ENCODE data around the gene KCNMB3.
A peak's percentile ranks its signal among the peaks of the same experiment; 100 is the strongest.
"Not testable (repeated sequence)": the region's sequence is repeated elsewhere in the genome, so short reads cannot be mapped to it uniquely, and the experiment has no call there.

The KCNMB3 gene

DNA sequence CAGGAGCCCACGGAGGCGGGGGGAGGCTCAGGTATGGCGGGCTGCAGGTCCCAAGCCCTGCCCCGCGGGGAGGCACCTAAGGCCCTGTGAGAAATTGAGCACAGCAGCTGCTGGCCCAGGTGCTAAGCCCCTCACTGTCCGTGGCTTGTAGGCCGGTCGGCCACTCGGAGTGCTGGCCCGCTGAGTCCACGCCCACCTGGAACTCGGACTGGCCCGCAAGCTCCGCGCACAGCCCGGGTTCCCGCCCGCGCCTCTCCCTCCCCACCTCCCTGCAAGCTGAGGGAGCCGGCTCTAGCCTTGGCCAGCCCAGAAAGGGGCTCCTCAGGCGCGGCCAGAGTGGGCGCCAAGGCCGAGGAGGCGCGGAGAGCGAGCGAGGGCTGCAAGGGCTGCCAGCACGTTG, 12.2 kb upstream of the KCNMB3 start:
- DNase-seq: no peak

DNA sequence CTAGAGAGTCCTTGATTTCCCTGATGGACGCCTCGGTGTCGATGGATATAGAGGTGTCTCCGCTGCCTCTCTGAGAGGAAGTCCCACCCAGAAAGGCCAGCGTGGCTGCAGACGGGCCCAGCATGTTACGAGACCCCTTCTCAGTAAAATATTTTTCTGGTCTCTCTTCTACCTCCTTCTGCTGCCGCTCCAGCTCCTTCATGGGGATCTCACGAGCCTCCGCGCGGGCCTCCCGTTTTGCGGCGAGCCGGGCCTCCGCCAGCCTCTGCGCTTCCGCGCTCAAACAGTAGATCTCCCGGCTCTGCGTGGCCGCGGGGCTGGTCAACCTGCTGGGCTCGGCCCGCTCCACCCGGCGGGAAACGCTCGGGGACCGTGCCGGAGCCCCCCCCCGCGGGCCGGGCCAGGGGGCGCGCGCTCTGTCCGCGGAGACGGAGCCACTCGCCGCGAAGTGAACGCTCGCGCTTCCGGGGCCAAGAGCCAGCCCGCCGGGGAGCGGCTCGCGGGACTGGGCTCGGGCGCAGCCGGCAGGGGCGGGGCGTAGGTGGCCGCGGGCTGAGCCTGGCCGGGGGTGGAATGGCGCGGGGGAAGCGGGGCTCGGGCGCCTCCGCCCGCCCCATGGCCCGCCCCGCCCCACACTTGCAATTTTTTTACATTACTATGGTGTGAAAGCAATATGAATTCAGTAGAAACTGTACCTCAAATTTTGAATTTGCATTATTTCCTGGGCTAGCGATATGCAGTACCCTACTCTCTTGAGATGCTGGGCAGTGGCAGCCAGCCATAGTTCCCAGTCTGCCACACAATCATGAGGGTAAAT, 10.2 kb upstream of the KCNMB3 start:
- DNase-seq: peak; percentile 58

DNA sequence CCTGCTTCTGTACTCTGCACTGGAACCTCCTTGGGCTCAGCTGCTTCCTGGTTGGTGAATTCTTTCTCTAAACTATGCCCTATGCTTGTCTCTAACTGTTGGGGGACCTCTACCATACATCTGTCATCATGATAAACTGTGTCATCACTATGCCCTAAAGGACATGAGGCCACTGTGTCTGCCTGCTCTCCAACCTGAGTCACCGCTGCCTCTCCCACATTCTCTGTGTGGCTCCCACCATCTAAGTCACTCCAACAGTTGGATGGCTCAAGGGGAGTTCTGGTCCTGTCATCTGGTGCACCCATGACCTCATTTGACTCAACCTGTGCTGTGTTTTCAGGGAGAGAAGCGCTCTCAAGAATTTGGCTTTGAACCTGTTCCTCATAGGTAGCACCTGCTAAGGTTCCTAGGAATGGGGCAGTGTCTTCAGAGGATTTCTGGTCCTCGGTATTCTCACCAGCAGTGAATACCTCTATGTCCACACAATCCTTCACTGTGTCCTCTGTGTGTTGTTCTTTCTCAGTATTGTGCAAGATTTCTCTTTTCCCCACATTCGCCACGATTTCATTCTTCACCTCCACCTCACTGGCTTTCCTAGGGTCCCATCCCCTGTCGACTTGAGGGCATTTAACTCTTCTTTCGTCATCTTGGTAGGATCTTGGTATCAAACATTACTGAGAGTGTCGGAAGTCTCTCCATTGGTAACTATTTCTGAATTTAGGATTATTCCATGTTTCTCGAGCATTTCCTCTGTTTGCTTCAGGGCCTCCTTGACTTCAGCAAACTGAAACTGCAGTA, 9.2 kb upstream of the KCNMB3 start:
- DNase-seq: not testable (repeated sequence)

DNA sequence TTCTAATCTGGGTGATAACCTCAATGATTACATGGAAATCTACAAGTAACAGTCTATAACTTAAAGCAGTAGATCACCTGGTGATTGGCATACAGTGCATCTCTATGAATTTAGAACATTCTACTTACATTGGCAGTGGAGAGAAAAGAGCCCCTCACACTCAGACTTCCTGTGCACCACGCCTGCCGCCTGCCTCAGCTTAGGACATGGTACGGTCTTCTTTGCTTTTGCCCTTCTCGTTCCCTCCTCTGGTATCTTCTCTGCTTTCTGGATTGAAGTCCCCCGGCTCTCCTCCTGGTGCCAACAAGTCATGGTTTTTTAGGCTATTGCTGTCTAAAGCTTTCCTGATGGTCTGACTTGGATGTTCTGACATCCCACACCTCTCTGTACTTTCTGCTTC, 7.9 kb upstream of the KCNMB3 start:
- no peak for DNase-seq

DNA sequence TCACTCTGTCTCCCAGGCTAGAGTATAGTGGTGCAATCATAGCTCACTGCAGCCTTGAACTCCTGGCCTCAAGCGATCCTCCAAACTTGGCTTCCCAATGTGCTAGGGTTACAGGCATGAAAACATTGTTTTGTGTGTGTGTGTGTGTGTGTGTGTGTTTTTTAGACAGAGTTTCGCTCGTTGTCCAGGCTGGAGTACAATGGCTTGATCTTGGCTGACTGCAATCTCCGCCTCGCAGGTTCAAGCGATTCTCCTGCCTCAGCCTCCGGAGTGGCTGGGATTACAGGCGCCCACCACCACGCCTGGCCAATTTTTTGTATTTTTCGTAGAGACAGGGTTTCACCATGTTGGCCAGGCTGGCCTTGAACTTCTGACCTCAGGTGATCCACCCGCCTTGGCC, 6.8 kb upstream of the KCNMB3 start:
- not testable (repeated sequence) for DNase-seq

DNA sequence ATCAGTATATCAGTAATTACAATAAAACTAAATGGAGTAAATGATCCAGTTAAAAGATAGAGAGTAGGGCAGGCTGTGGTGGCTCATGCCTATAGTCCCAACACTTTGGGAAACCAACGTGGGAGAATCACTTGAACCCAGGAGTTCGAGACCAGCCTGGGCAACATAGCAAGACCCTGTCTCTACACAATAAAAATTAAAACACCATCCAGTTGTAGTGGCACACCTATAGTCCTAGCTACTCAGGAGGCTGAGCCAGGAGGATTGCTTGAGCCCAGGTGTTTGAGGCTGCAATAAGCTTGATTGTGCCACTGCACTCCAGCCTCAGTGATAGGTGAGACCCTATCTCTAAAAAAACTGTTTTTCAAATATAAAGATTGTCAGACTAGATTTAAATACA, 5.9 kb upstream of the KCNMB3 start:
- no peak for DNase-seq

DNA sequence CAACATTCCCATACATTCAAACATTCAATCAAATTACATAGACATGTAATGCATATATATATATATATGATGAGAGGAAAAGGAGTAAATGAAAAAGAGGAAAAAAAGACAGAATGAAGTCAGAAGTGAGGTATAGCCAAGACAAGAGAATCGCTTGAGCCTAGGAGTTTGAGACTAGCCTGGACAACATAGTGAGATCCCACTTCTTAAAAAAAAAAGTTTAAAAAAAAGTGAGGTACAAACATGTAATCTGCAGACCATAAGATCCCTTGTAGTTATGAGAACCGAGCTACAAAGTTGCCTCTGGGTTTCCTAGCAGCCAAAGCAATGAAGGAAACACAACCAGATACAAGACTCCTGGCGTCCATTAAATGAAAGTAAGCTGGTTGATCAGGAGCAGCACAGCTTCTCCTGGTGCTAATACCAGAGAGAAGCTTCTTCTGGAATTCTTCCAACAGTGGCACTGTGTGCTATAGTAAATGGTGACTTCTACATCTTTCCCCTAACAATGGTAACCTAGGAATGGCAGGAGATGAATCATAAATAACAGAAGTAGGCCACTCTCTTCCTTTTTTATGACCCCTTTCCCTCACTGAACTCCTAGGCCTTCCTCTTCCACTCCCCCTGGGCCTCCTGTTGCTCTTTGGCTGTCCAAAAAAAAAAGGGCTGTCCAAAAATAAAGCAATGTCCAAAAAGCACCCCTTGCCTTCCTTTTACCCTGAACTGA, 3.5 kb downstream of the KCNMB3 start:
- no peak for DNase-seq

DNA sequence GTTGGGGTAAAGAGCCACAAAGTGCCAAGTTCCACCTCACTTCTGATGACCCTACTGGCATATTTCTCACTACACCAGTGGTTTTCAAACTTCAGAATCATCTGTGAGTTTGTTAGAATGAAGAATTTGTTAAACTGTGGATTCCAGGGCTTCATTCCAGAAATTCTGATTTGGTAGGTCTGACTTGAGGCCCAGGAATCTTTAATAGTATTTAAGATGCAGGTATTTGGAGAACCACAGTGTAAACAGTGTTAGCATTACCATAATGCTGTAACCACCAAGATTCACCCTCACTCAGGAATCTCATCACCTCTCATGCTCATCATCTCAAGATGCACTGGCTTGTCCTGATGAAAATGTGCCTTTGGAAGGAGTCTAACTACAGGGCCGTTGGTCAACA, 6.0 kb downstream of the KCNMB3 start:
- no peak for DNase-seq

DNA sequence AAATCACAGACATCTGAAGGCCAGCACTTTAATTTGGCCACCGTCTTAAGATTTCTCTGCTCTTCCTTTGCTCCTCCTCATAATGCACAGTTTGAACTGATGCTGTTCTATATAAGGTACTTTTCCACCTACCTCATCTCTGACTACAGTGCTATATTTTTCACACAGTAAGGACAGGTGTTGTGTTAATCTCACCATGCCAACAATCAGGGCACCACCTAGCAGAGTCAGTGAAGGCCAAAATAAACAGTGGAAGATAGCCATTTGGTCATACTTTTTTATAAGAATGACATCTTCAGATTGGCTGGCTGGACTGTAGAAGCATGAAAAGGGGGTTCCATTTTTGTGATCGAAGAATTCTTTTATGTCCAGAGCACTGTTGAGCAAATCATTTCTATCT, 8.1 kb downstream of the KCNMB3 start:
- not testable (repeated sequence) for DNase-seq

DNA sequence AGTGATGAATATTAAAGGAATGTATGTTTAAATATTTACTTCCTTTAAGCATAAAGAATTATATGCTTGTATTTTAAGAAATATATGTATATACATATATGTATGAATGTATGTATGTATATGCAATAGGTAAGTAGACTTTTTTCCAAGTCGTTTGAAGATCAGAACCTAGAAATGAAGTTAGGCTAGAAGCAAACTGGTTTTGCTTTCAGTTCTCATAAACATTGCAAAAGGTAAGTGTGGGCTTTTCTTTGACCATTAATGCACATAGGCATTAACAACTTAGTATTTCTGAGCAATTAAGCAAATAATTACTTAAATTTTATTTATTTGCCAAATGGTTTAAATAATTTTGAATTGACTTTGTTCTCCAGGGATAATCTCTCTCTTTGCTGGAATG, 10.6 kb downstream of the KCNMB3 start:
- not testable (repeated sequence) for DNase-seq

DNA sequence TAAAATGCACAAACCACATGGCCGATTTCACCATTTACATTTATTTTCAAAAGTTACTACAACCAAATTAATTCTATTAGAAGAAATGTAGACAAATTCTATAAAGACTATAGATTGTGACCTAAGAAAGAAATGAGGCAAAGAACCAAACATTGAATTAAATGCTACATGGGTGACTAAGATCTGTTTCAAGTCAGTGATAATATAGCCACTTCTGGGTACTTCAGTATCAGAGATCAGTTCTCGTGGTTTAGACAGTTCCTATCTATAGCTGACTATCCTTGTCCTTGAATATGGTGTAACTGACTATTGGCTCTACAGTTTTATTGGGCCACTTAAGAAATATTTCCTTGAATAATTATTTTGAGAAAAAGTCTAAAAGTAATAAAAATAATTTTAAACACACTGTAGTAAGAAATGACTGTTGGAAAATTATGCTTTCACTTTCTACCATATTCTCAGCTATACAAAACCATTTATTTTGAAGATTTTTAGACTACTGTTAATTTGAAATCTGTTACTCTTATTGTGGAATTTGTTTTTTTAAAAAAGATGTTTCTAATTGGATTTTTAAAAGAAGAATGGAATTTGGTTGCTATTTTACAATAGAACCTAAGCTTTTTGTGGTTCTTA, 14.1 kb downstream of the KCNMB3 start:
- no peak for DNase-seq

DNA sequence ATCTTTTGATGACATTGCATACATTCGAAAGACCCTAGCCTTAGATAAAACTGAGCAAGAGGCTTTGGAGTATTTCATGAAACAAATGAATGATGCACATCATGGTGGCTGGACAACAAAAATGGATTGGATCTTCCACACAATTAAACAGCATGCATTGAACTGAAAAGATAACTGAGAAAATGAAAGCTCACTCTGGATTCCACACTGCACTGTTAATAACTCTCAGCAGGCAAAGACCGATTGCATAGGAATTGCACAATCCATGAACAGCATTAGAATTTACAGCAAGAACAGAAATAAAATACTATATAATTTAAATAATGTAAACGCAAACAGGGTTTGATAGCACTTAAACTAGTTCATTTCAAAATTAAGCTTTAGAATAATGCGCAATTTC, 16.7 kb downstream of the KCNMB3 start:
- no peak for DNase-seq

DNA sequence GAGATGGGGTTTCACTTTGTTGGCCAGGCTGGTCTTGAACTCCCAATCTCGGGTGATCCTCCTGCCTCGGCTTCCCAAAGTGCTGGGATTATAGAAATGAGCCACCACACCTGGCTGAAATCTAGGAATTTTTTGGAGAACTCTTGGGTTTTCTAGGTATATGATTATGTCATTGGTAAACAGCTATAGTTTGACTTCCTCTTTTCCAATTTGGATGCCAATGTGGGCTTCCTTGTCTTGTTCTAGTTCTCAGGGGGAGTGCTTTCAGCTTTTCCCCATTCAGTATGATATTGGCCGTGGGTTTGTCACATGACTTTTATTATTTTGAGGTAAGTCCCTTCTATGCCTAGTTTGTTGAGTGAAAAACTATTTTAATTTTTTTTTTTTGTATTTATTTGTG, 17.9 kb downstream of the KCNMB3 start:
- no peak for DNase-seq

DNA sequence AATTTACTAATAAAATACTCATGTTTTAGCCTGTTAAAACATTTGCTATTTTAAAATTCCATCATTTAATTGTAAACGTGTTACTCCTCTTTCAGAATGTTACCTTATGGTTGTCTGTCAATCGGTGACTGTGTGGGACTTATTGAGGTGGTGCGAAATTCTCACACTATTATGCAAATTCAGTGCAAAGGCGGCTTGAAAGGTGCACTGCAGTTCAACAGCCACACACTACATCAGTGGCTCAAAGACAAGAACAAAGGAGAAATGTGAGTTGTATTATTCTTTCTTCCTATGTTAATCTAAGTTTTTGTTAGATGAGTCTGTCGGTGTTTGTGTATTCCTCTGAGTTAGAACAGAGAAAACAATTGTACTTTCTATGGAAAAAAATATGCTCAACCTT, 21.7 kb downstream of the KCNMB3 start:
- no peak for DNase-seq

DNA sequence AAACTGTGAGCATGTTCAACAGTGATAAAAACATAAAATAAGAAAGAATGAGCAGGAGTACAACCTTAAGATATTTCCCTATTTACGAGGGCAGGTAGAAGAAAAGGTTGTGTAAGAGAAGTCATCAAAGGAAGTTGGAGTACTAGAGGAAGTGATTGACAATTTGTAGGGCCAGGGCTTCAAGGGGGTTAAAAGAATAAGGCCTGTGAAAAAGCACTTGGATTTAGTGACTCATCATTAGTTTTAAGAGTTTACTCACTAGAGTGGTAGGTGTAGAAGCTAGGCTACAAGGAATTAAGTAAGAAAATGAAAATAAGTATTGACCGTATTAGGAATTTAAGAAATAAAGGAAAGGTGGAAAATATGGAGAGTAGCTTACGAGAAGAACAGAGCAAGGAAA, 23.6 kb downstream of the KCNMB3 start:
- no peak for DNase-seq

DNA sequence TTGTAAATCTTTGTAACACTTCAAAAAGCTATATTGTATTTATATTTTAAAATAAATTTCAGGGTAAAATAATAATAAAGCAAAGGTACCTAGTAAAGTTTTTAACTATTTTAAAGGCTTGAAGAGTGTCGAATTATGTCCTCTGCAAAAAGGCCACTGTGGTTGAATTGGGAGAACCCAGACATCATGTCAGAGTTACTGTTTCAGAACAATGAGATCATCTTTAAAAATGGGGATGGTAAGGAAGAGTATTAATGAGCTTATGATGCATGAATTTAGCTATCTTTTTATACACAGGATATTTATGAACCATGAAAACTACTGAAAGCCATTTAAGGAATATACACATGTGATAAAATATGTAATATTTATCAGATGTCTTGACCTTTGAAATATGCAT, 26.3 kb downstream of the KCNMB3 start:
- no peak for DNase-seq

DNA sequence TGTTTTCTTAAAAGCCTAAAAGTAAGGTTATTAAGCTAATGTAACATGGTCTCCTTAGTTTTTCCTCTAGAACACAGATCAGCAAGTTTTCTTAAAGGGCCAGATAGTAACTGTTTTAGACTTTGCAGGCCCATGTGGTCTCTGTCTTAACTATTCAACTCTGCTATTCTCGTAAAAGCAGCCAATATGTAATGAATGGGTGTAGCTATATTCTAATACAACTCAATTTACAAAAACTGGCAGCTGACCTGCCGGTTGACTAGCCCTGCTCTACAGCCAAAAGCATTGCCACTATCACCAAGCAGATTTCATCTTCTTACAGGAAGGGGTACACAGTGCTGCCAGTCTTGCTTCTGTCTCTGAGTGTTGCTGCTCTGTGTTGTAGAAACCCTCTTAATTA, 27.4 kb downstream of the KCNMB3 start:
- DNase-seq: no peak

DNA sequence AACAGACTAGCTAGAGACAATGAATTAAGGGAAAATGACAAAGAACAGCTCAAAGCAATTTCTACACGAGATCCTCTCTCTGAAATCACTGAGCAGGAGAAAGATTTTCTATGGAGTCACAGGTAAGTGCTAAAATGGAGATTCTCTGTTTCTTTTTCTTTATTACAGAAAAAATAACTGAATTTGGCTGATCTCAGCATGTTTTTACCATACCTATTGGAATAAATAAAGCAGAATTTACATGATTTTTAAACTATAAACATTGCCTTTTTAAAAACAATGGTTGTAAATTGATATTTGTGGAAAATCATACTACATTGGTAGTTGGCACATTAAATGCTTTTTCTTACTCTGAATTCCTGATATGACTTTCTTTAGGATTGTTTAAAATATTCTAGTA, 32.7 kb downstream of the KCNMB3 start:
- not testable (repeated sequence) for DNase-seq

DNA sequence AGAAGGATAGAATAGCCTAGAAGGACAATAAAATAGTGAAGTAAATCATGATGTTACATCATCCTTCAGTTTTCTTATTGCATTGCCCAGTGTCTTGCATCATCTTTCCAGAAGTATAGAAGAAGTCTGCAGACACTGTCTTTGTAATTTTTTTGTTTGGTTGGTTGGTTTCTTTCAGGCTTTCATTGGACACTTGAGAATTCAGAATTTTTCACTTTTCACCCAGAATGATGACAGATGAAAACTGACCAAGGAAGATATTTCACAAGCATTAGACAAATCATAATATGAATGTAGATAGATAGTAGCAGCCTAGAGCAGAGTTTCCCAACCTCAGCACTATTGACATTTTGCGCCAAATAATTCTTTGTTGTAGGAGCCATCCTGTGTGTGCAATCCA, 35.4 kb downstream of the KCNMB3 start:
- not testable (repeated sequence) for DNase-seq

DNA sequence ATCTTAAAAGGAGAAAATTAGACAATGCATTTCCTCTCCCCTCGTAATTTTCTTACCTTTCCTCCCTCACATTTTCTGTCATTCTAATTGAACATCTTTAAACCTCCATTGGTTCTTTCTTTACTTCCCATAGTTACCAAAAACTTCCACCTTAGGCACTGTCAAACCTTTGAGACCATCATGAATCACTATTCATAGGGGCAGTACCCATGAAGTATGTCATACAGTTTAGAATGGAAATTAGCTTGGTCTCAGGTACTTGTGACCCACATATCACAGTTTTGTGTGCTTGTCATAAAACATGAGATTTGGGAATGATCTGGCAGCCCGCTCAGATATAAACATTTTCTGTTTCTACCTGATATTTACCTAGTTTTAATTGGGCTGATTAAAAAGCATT, 50.1 kb downstream of the KCNMB3 start:
- no peak for DNase-seq

DNA sequence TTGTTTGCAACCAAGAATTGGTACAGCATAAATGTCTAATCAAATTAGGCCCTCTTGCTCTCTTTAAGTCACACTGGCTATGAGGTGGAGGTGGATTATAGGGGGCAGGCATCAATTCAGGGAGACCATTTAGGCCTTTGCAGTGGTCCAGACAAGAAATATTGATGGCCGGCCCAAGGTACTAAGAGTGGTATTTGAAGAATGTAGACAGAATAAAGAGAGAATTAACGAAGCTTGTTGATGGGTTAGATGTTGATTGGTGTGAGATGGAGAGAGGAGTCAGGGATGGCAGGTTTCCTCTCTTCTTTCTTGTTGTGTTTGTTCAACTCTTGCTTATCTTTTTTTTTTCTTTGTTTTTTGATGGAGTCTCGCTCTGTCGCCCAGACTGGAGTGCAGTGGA, 54.2 kb downstream of the KCNMB3 start:
- no peak for DNase-seq

DNA sequence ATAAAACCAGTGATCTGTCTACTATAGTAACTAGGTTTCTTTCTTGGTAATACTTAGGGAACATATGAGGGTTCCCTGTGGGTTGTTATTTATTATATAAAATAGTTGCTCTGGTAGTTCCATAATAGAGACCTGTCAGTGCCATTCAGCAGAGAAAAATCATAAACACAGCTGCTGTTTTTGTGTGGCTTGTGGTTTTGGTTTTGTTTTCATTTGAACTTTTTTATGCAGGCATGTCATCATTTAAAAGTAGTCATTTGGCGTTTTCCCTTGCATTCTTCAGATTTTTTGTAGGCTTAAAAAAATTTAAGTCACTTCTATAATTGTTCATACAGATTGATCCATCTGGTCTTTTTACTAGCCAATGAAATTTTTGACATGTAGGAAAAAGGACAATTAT, 54.8 kb downstream of the KCNMB3 start:
- DNase-seq: no peak

DNA sequence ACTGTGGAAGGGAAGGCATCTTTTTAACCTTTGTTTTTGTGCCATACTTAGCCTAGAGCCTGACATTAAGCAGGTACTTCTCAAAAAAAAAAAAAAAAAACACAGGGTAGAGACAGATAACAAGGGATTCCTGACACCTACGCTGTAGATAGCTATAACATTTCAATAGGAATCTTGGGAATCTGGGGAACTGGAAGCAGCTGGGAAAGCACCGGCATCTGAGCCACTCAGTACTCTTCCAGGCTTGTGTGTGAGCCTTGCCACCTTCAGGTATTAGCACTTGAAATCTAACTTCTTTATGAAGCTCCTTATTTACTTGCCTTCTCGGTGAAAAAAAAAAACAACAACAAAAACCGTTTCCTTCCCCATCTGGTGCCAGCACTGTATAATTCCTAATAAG, 56.0 kb downstream of the KCNMB3 start:
- DNase-seq: no peak

All from NCI-H2227 treated with DMSO at 0.1 percent for 48 hours (cell line).